ENCODE results near the gene SUV39H1.
"Not testable (repeated sequence)": the region's sequence is repeated elsewhere in the genome, so short reads cannot be mapped to it uniquely, and the experiment has no call there.

SUV39H1 gene, protein sequence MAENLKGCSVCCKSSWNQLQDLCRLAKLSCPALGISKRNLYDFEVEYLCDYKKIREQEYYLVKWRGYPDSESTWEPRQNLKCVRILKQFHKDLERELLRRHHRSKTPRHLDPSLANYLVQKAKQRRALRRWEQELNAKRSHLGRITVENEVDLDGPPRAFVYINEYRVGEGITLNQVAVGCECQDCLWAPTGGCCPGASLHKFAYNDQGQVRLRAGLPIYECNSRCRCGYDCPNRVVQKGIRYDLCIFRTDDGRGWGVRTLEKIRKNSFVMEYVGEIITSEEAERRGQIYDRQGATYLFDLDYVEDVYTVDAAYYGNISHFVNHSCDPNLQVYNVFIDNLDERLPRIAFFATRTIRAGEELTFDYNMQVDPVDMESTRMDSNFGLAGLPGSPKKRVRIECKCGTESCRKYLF

DNA sequence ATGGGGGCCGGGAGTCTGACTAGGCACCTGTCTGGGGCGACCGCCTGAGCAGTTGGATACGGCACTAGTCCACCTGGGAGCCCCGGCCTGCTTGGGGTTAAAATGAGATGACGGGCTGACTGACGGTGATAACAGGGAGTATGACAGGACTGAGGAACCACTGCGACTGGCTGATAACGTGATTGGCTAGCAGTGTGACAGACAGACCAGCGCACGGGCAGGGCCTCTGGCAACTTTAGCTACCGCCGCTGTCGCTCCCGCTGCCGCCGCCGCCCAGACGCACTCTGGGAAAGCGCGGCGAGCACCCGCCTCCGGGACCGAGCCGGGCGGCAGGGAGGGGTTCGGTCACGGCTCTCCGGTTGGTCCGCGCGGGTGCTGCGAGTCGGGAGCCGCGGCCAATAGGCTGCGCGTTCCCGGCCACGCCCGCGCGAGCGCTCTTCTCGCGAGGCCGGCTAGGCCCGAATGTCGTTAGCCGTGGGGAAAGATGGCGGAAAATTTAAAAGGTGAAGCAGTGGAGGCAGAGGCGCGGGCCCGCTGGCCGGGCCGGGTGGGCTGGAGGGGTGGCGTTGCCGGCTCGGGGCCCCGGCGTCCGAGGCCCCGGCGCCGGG is at the start of gene SUV39H1:
Gene SUV39H1 (plus strand): TSS at position 434 of the 608 bp plus-strand sequence. CDS start 51 bp downstream, at position 485.
- peak within 1 kb of the TSS; percentile 46 for H3K4me3 ChIP-seq (ENCODE audit: low read length)

DNA sequence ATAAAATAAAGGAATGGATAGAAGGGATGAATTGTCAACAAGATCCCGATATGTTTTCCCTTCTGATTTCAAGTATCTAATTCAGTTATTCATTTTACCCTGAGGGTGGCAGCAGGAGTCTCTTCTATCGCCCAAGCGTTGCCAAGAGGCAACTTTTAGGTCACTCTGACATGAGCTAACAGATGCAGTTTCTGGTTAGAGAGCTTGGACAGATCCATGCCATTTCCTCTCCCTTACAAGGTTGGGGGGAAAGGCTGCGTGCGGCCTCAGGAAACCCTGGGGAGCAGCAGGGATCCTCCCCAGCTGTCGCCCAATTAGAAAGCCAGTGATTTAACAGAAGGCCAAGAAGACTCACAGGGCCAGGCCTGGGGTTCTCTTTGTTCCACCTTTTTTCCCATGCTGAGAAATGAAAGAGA is 48.2 kb upstream of the SUV39H1 start:
- H3K27me3 ChIP-seq (ENCODE audit: control insufficient read depth, insufficient read depth, low read length), result no peaks in the 10 kb centered on the region
- no peak overlapping the region for H3K9ac ChIP-seq (ENCODE audit: low read length)
- H3K4me1 ChIP-seq (ENCODE audit: control insufficient read depth, insufficient read depth, low read length), result no peaks in the 10 kb centered on the region
- no peaks in the 10 kb centered on the region for H3K9me3 ChIP-seq (ENCODE audit: control insufficient read depth, low read length)
- H3K4me3 ChIP-seq (ENCODE audit: low read length), result no peak overlapping the region
- H3K36me3 ChIP-seq (ENCODE audit: control insufficient read depth, insufficient read depth, low read length), result no peaks in the 10 kb centered on the region

More for the DNA sequence above, at the start of gene SUV39H1:
- no peaks in the 10 kb centered on the region for H3K27me3 ChIP-seq (ENCODE audit: control insufficient read depth, insufficient read depth, low read length)
- H3K9me3 ChIP-seq (ENCODE audit: control insufficient read depth, low read length), result no peaks in the 10 kb centered on the region
- H3K9ac ChIP-seq (ENCODE audit: low read length), result peak within 1 kb of the TSS; percentile 83
- peaks cover 10% of the 10 kb centered on the region for H3K4me1 ChIP-seq (ENCODE audit: control insufficient read depth, insufficient read depth, low read length)
- H3K36me3 ChIP-seq (ENCODE audit: control insufficient read depth, insufficient read depth, low read length), result no peaks in the 10 kb centered on the region

DNA sequence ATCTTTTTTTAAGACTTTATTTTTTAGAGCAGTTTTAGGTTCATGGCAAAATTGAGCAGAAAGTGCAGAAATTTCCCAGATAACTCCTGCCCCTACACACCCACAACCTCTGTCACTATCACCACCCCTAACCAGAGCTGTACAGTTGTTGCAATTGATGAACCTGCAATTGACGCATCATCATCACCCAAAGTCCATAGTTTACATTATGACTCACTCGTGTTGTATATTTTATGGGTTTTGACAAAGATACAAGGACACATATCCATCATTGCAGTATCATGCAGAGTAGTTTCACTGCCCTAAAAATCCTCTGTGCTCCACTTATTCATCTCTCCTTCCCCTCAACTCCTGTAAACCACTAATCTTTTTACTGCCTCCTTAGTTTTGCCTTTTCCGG is 47.4 kb upstream of the SUV39H1 start:
- H3K4me1 ChIP-seq (ENCODE audit: control insufficient read depth, insufficient read depth, low read length), result no peaks in the 10 kb centered on the region
- H3K36me3 ChIP-seq (ENCODE audit: control insufficient read depth, insufficient read depth, low read length), result no peaks in the 10 kb centered on the region
- H3K9ac ChIP-seq (ENCODE audit: low read length), result no peak overlapping the region
- no peak overlapping the region for H3K4me3 ChIP-seq (ENCODE audit: low read length)
- no peaks in the 10 kb centered on the region for H3K27me3 ChIP-seq (ENCODE audit: control insufficient read depth, insufficient read depth, low read length)
- H3K9me3 ChIP-seq (ENCODE audit: control insufficient read depth, low read length), result no peaks in the 10 kb centered on the region

DNA sequence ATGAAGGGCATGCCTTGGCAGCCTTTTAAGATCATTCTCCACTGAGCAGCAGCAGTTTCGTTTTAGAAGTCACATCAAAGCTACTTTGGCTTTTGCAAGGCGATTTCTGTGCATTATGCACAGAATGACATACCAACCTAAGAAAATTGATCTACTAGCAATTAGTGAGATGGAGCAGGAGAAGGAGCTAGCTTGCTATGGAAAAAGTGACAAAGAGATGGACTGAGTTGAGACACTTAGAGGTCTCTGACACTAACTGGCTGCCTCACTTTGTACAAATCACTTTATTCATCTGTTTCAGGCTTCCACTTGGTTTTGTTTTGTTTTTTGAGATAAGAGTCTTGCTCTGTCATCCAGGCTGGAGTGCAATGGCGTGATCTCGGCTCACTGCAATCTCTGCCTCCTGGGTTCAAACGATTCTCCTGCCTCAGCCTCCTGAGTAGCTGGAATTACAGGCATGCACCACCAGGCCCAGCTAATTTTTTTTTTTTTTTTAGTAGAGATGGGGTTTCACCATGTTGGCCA is 44.4 kb upstream of the SUV39H1 start:
- H3K9ac ChIP-seq (ENCODE audit: low read length); H3K4me1 ChIP-seq (ENCODE audit: control insufficient read depth, insufficient read depth, low read length); H3K27me3 ChIP-seq (ENCODE audit: control insufficient read depth, insufficient read depth, low read length); H3K36me3 ChIP-seq (ENCODE audit: control insufficient read depth, insufficient read depth, low read length); H3K4me3 ChIP-seq (ENCODE audit: low read length); H3K9me3 ChIP-seq (ENCODE audit: control insufficient read depth, low read length): not testable (repeated sequence)

DNA sequence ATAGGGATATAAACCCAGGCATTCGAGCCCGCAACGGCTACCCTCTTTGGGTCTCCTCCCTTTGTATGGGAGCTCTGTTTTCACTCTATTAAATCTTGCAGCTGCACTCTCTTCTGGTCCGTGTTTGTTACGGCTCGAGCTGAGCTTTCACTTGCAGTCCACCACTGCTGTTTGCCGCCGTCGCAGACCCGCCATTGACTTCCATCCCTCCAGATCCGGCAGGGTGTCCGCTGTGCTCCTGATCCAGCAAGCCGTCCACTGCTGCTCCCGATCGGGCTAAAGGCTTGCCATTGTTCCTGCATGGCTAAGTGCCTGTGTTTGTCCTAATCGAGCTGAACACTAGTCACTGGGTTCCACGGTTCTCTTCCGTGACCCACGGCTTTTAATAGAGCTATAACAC is 41.8 kb upstream of the SUV39H1 start:
- not testable (repeated sequence) for H3K9me3 ChIP-seq (ENCODE audit: control insufficient read depth, low read length); H3K9ac ChIP-seq (ENCODE audit: low read length); H3K4me1 ChIP-seq (ENCODE audit: control insufficient read depth, insufficient read depth, low read length); H3K36me3 ChIP-seq (ENCODE audit: control insufficient read depth, insufficient read depth, low read length); H3K27me3 ChIP-seq (ENCODE audit: control insufficient read depth, insufficient read depth, low read length); H3K4me3 ChIP-seq (ENCODE audit: low read length)

DNA sequence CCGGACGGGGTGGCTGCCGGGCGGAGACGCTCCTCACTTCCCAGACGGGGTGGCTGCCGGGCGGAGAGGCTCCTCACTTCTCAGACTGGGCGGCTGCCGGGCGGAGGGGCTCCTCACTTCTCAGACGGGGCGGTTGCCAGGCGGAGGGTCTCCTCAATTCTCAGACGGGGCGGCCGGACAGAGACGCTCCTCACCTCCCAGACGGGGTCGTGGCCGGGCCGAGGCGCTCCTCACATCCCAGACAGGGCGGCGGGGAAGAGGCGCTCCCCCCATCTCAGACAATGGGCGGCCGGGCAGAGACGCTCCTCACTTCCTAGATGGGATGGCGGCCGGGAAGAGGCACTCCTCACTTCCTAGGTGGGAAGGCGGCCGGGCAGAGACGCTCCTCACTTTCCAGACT is 36.8 kb upstream of the SUV39H1 start:
- not testable (repeated sequence) for H3K27me3 ChIP-seq (ENCODE audit: control insufficient read depth, insufficient read depth, low read length); H3K36me3 ChIP-seq (ENCODE audit: control insufficient read depth, insufficient read depth, low read length); H3K9ac ChIP-seq (ENCODE audit: low read length)

DNA sequence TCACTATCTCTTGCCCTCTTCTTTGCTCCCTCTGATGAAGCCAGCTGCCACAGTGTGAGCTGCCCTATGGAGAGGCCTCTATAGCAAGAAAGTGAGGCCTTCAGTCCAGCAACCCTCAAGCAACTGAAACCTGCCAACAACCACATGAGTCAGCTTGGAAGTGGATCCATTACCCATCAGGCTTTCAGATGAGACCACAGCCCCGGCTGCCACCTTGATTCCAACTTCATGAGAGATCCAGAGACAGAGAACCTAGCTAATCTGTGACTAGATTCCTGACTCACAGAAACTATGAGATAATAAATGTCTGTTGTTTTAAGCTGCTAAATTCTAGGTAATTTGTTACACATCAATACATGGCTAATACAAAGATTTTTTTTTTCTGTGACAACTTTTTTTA is 33.3 kb upstream of the SUV39H1 start:
- Histone ChIP-seq H3K9me3 (ENCODE audit: control insufficient read depth, low read length) (no peaks in the 10 kb centered on the region), H3K36me3 (ENCODE audit: control insufficient read depth, insufficient read depth, low read length) (no peaks in the 10 kb centered on the region), H3K4me1 (ENCODE audit: control insufficient read depth, insufficient read depth, low read length) (no peaks in the 10 kb centered on the region)

More for the DNA sequence above, 36.8 kb upstream of the SUV39H1 start:
- not testable (repeated sequence) for H3K4me3 ChIP-seq (ENCODE audit: low read length); H3K4me1 ChIP-seq (ENCODE audit: control insufficient read depth, insufficient read depth, low read length); H3K9me3 ChIP-seq (ENCODE audit: control insufficient read depth, low read length)

DNA sequence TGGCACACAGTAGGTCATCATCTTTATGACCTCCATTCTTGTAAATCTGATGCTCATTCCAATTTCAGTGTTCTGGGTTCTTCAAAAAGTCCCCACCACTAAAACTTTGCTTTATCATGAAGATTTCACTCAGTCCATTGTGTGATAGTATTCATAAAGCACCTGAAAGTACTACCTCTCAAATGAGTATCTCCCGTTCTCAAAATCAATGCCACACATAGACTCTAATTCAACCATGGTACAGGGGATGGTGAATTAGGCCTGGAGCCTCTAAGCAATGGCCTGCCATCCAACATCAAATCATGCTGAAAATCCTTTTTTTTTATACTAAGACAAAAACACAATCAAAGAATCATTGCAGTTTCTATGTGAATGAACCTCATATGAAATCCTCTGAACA is 32.4 kb upstream of the SUV39H1 start:
- Histone ChIP-seq H3K27me3 (ENCODE audit: control insufficient read depth, insufficient read depth, low read length) (no peaks in the 10 kb centered on the region), H3K9ac (ENCODE audit: low read length) (no peak overlapping the region), H3K9me3 (ENCODE audit: control insufficient read depth, low read length) (no peaks in the 10 kb centered on the region), H3K36me3 (ENCODE audit: control insufficient read depth, insufficient read depth, low read length) (no peaks in the 10 kb centered on the region), H3K4me1 (ENCODE audit: control insufficient read depth, insufficient read depth, low read length) (no peaks in the 10 kb centered on the region), H3K4me3 (ENCODE audit: low read length) (no peak overlapping the region)

More for the DNA sequence above, 33.3 kb upstream of the SUV39H1 start:
- Histone ChIP-seq H3K9ac (ENCODE audit: low read length) (no peak overlapping the region), H3K4me3 (ENCODE audit: low read length) (no peak overlapping the region), H3K27me3 (ENCODE audit: control insufficient read depth, insufficient read depth, low read length) (no peaks in the 10 kb centered on the region)

DNA sequence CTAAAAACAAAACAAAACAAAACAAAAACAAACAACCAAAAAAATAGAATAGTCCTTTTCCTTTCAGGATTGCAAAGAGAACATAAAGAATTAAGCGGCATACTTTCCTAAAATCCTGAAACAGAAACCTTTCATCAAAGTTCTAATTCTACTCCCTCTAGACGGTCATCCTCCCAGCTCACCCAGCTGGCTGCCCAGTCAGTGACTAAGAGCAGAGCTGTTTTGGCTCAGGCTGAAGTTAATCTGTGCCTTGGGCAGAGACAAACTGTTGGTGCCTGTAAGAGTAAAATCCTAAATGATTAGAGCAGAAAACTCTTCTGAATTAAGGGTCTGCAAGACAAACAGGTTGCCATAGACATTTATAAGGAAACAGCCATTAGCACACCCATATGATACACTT is 30.5 kb upstream of the SUV39H1 start:
- Histone ChIP-seq H3K4me3 (ENCODE audit: low read length) (no peak overlapping the region), H3K9ac (ENCODE audit: low read length) (no peak overlapping the region), H3K36me3 (ENCODE audit: control insufficient read depth, insufficient read depth, low read length) (no peaks in the 10 kb centered on the region), H3K4me1 (ENCODE audit: control insufficient read depth, insufficient read depth, low read length) (no peaks in the 10 kb centered on the region), H3K9me3 (ENCODE audit: control insufficient read depth, low read length) (no peaks in the 10 kb centered on the region), H3K27me3 (ENCODE audit: control insufficient read depth, insufficient read depth, low read length) (no peaks in the 10 kb centered on the region)

DNA sequence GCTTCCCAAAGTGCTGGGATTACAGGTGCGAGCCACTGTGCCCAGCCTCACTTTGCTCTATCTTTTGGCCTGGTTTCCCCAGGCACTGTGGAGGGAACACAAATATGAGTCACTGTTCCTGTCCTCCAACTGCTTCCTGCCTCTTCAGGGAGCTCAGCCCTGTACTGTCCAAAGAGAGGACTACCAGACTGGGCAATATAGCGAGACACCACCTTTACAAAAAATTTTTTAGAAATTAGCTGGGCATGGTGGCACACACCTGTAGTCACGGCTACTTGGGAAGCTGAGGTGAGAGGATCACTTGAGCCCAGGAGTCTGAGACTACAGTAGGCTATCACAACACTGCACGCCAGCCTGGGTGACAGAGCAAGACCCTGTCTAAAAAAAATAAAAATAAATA is 29.9 kb upstream of the SUV39H1 start:
- Histone ChIP-seq H3K27me3 (ENCODE audit: control insufficient read depth, insufficient read depth, low read length) (no peaks in the 10 kb centered on the region), H3K9ac (ENCODE audit: low read length) (no peak overlapping the region), H3K4me1 (ENCODE audit: control insufficient read depth, insufficient read depth, low read length) (no peaks in the 10 kb centered on the region), H3K36me3 (ENCODE audit: control insufficient read depth, insufficient read depth, low read length) (no peaks in the 10 kb centered on the region), H3K4me3 (ENCODE audit: low read length) (no peak overlapping the region), H3K9me3 (ENCODE audit: control insufficient read depth, low read length) (no peaks in the 10 kb centered on the region)

DNA sequence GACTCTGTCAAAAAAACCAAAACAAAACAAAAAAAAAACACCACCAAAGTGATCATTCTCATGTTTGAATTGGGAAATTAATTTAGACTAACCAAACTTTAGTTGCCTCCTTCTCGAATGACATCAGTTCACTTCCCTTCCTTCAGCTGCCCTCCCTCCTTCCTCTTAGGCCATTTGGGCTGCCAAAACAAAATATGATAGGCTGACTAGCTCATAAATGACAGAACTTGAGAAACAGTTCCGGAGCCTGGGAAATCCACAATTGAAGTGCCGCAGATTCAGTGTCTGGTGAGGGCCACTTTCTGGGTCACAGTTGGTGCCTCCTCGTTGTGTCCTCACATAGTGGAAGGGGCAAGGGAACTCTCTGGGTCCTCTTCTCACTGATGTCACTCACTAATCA is 29.0 kb upstream of the SUV39H1 start:
- Histone ChIP-seq H3K9me3 (ENCODE audit: control insufficient read depth, low read length) (no peaks in the 10 kb centered on the region), H3K36me3 (ENCODE audit: control insufficient read depth, insufficient read depth, low read length) (no peaks in the 10 kb centered on the region), H3K27me3 (ENCODE audit: control insufficient read depth, insufficient read depth, low read length) (no peaks in the 10 kb centered on the region), H3K4me1 (ENCODE audit: control insufficient read depth, insufficient read depth, low read length) (no peaks in the 10 kb centered on the region), H3K4me3 (ENCODE audit: low read length) (no peak overlapping the region), H3K9ac (ENCODE audit: low read length) (no peak overlapping the region)

DNA sequence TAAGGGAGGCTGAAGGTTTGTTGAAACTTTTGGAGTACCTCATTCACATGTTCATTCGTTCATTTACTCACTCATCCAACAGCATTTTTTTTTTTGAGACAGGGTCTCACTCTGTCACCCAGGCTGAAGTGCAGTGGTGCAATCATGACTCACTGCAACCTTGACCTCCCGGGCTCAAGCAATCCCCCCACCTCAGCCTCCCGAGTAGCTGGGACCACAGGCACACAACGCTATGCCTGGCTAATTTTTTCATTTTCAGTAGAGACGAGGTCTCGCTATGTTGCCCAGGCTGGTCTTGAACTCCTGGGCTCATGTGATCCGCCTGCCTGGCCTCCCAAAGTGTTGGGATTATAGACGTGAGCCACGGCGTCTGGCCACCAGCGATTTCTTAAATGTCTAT is 28.3 kb upstream of the SUV39H1 start:
- H3K27me3 ChIP-seq (ENCODE audit: control insufficient read depth, insufficient read depth, low read length); H3K4me3 ChIP-seq (ENCODE audit: low read length); H3K9ac ChIP-seq (ENCODE audit: low read length); H3K9me3 ChIP-seq (ENCODE audit: control insufficient read depth, low read length); H3K36me3 ChIP-seq (ENCODE audit: control insufficient read depth, insufficient read depth, low read length); H3K4me1 ChIP-seq (ENCODE audit: control insufficient read depth, insufficient read depth, low read length): not testable (repeated sequence)

All from mucosa of stomach (tissue), 1 donor.